ENCODE data around the gene SAMD11.
"Not testable (repeated sequence)": the region's sequence is repeated elsewhere in the genome, so short reads cannot be mapped to it uniquely, and the experiment has no call there.

The SAMD11 gene

GRCh38 chr1:982765-983436, 59.2 kb downstream of the SAMD11 start:
- Histone ChIP-seq H3K9me3 (ENCODE audit: control insufficient read depth, low read length) (no peaks in the 10 kb centered on the region), H3K36me3 (ENCODE audit: control insufficient read depth, insufficient read depth, low read length) (no peaks in the 10 kb centered on the region), H3K4me1 (ENCODE audit: control insufficient read depth, insufficient read depth, low read length, poor library complexity, severe bottlenecking) (no peaks in the 10 kb centered on the region), H3K27ac (ENCODE audit: low read depth, low read length, severe bottlenecking) (no peak overlapping the region), H3K4me3 (ENCODE audit: extremely low read depth, insufficient read depth, low read length, poor library complexity, severe bottlenecking) (no peak overlapping the region)
- WGBS, 2 experiments (ENCODE audit: insufficient coverage in 2 of 2): 87% methylated on average over 40 to 41 of the region's 43 CpGs

- 22 to 34% methylated on average over 16 to 19 of the region's 29 CpGs for WGBS, 2 experiments (ENCODE audit: insufficient coverage in 2 of 2)
- H3K4me3 ChIP-seq (ENCODE audit: extremely low read depth, insufficient read depth, low read length, poor library complexity, severe bottlenecking): no peak overlapping the region
- no peak overlapping the region for H3K27ac ChIP-seq (ENCODE audit: low read depth, low read length, severe bottlenecking)
- H3K4me1 ChIP-seq (ENCODE audit: control insufficient read depth, insufficient read depth, low read length, poor library complexity, severe bottlenecking): no peaks in the 10 kb centered on the region
- H3K36me3 ChIP-seq (ENCODE audit: control insufficient read depth, insufficient read depth, low read length): no peaks in the 10 kb centered on the region
- no peaks in the 10 kb centered on the region for H3K9me3 ChIP-seq (ENCODE audit: control insufficient read depth, low read length)
Observed at GRCh38 chr1:983798-984475, 60.2 kb downstream of the SAMD11 start.

- H3K4me1 ChIP-seq (ENCODE audit: control insufficient read depth, insufficient read depth, low read length, poor library complexity, severe bottlenecking): no peaks in the 10 kb centered on the region
- H3K36me3 ChIP-seq (ENCODE audit: control insufficient read depth, insufficient read depth, low read length): no peaks in the 10 kb centered on the region
- H3K9me3 ChIP-seq (ENCODE audit: control insufficient read depth, low read length): no peaks in the 10 kb centered on the region
- H3K27ac ChIP-seq (ENCODE audit: low read depth, low read length, severe bottlenecking): no peak overlapping the region
- WGBS, 2 experiments (ENCODE audit: insufficient coverage in 2 of 2): 11 to 64% methylated on average over 2 to 4 of the region's 12 CpGs
- no peak overlapping the region for H3K4me3 ChIP-seq (ENCODE audit: extremely low read depth, insufficient read depth, low read length, poor library complexity, severe bottlenecking)
Observed at GRCh38 chr1:984476-984814, 60.7 kb downstream of the SAMD11 start.

- H3K4me3 ChIP-seq (ENCODE audit: extremely low read depth, insufficient read depth, low read length, poor library complexity, severe bottlenecking): no peak overlapping the region
- H3K4me1 ChIP-seq (ENCODE audit: control insufficient read depth, insufficient read depth, low read length, poor library complexity, severe bottlenecking): no peaks in the 10 kb centered on the region
- H3K36me3 ChIP-seq (ENCODE audit: control insufficient read depth, insufficient read depth, low read length): no peaks in the 10 kb centered on the region
- H3K27ac ChIP-seq (ENCODE audit: low read depth, low read length, severe bottlenecking): no peak overlapping the region
- H3K9me3 ChIP-seq (ENCODE audit: control insufficient read depth, low read length): no peaks in the 10 kb centered on the region
- 86 to 90% methylated on average over 13 of the region's 13 CpGs for WGBS, 2 experiments (ENCODE audit: insufficient coverage in 2 of 2)
Observed at GRCh38 chr1:985126-985525, 61.4 kb downstream of the SAMD11 start.

- H3K9me3 ChIP-seq (ENCODE audit: control insufficient read depth, low read length): peaks cover 10% of the 10 kb centered on the region
- 60 to 74% methylated on average over 4 of the region's 5 CpGs for WGBS, 2 experiments (ENCODE audit: insufficient coverage in 2 of 2)
- not testable (repeated sequence) for H3K27ac ChIP-seq (ENCODE audit: low read depth, low read length, severe bottlenecking); H3K4me3 ChIP-seq (ENCODE audit: extremely low read depth, insufficient read depth, low read length, poor library complexity, severe bottlenecking); H3K4me1 ChIP-seq (ENCODE audit: control insufficient read depth, insufficient read depth, low read length, poor library complexity, severe bottlenecking); H3K36me3 ChIP-seq (ENCODE audit: control insufficient read depth, insufficient read depth, low read length)
Observed at GRCh38 chr1:988061-988460, 64.3 kb downstream of the SAMD11 start.

GRCh38 chr1:991275-991674, 67.6 kb downstream of the SAMD11 start:
- WGBS, 2 experiments (ENCODE audit: insufficient coverage in 2 of 2): 88 to 97% methylated on average over 3 of the region's 6 CpGs
- not testable (repeated sequence) for H3K4me1 ChIP-seq (ENCODE audit: control insufficient read depth, insufficient read depth, low read length, poor library complexity, severe bottlenecking); H3K27ac ChIP-seq (ENCODE audit: low read depth, low read length, severe bottlenecking); H3K4me3 ChIP-seq (ENCODE audit: extremely low read depth, insufficient read depth, low read length, poor library complexity, severe bottlenecking); H3K36me3 ChIP-seq (ENCODE audit: control insufficient read depth, insufficient read depth, low read length)
- peaks cover 10% of the 10 kb centered on the region for H3K9me3 ChIP-seq (ENCODE audit: control insufficient read depth, low read length)

- Histone ChIP-seq H3K27ac (ENCODE audit: low read depth, low read length, severe bottlenecking) (no peak overlapping the region), H3K4me3 (ENCODE audit: extremely low read depth, insufficient read depth, low read length, poor library complexity, severe bottlenecking) (no peak overlapping the region), H3K4me1 (ENCODE audit: control insufficient read depth, insufficient read depth, low read length, poor library complexity, severe bottlenecking) (no peaks in the 10 kb centered on the region), H3K9me3 (ENCODE audit: control insufficient read depth, low read length) (peaks cover 10% of the 10 kb centered on the region), H3K36me3 (ENCODE audit: control insufficient read depth, insufficient read depth, low read length) (no peaks in the 10 kb centered on the region)
- whole genome bisulfite sequencing, 2 experiments (ENCODE audit: insufficient coverage in 2 of 2): 91 to 95% methylated on average over 7 of the region's 10 CpGs
Observed at GRCh38 chr1:991895-992294, 68.2 kb downstream of the SAMD11 start.

- Histone ChIP-seq H3K36me3 (ENCODE audit: control insufficient read depth, insufficient read depth, low read length) (no peaks in the 10 kb centered on the region), H3K27ac (ENCODE audit: low read depth, low read length, severe bottlenecking) (no peak overlapping the region), H3K4me3 (ENCODE audit: extremely low read depth, insufficient read depth, low read length, poor library complexity, severe bottlenecking) (no peak overlapping the region), H3K9me3 (ENCODE audit: control insufficient read depth, low read length) (peaks cover 10% of the 10 kb centered on the region), H3K4me1 (ENCODE audit: control insufficient read depth, insufficient read depth, low read length, poor library complexity, severe bottlenecking) (peaks cover 1% of the 10 kb centered on the region)
- 67 to 100% methylated on average over 1 of the region's 7 CpGs for WGBS, 2 experiments (ENCODE audit: insufficient coverage in 2 of 2)
Observed at GRCh38 chr1:992362-992761, 68.6 kb downstream of the SAMD11 start.

GRCh38 chr1:993379-993995, 69.8 kb downstream of the SAMD11 start:
- H3K4me3 ChIP-seq (ENCODE audit: extremely low read depth, insufficient read depth, low read length, poor library complexity, severe bottlenecking): no peak overlapping the region
- no peaks in the 10 kb centered on the region for H3K36me3 ChIP-seq (ENCODE audit: control insufficient read depth, insufficient read depth, low read length)
- peaks cover 7% of the 10 kb centered on the region for H3K4me1 ChIP-seq (ENCODE audit: control insufficient read depth, insufficient read depth, low read length, poor library complexity, severe bottlenecking)
- H3K9me3 ChIP-seq (ENCODE audit: control insufficient read depth, low read length): peaks cover 10% of the 10 kb centered on the region
- 46 to 84% methylated on average over 3 to 12 of the region's 15 CpGs for WGBS, 2 experiments (ENCODE audit: insufficient coverage in 2 of 2)
- H3K27ac ChIP-seq (ENCODE audit: low read depth, low read length, severe bottlenecking): no peak overlapping the region
